COR-L47 (cell line): Measurements from ENCODE around the gene FOXD2.

Experiments
- DNase-seq: peaks from one replicate; lab custom pipeline; 2025; lab: John Stamatoyannopoulos, UW

FOXD2 gene

DNA sequence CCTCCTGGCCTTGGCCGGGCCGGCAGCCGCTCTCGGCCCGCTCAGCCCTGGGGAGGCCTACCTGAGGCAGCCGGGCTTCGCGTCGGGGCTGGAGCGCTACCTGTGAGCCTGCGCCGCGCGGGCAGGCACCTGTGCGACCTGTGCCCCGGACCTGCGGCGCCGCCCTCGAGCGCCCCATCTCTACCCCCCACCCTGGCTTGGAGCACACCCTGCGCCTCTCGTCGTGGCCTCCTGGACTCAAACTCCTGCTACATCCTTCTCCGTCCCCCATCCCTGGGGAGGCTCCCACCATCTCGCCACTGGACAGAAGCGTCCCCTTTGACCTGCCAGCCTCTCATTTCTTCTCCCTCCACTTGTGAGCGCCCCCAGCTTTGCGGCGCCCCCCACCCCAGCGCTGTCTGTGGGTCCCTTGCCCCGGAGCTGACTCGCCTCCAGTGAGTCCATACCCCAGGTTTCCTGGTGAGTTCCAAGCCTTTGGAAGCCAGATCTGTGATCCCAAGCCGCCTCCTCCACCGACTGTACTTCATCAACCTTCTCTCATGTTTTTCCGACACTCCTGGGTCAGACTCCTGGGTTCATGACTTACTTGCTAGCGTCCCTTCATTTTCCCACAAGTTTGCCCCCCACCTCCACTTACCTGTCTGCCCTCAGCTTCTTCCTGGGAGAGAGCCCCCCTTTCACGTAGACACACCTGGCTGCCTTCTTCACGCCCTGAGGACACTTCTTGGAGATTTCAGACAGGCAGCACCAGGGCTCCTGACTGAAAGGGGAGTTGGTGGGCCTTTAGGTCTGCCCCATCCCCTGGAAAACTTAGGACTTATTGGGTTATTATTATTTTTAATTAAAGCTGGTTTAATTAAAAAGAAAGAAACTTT is 20.4 kb upstream of the FOXD2 start:
- DNase-seq: no peak

DNA sequence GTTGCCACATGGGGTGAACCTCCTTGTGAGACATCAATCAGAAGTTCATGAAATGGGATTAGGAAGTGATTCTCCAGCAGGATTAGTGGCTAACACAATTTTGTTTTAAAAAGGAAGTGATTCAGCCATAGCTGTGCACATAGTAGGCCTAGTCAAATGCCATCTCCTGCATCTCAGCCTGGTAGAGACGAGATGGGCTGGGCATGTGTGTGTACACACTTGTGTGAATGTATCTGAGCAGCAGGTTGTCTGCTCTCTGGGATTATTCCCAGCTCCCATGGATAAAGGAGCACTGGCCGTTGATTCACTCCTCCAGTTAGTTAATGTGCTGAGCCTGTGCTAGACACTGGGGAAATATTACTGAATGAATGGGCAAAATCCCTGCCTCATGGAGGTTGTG is 19.7 kb upstream of the FOXD2 start:
- no peak for DNase-seq

DNA sequence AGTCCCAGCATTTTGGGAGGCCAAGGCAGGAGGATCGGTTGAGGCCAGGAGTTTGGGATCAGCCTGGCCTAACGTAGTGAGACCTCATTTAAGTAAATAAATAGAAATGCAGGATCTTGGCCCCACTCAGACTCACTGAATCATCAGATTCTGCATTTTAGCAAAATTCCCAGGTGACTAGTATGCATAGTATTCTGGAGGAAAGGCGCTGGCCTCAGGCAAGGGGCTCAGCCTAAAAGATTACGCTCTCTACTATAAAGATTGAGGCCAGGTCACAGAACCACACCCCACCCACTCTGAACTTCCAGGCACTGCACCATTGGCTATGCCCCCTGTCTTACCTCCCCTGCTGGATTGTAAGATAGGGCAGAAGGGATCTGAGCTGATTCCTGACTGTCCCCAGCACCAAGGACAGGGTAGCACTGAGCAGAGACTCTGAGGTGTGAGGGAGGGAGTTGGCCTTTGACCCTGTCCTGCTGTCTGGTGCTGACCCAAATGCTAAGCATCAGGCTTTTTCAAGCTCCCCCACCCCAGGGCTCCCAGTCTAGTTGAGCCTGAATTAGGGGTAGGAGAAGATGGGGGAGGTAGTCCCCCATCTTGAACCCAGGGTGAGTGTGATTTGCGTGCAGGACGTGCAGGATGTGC is 19.0 kb upstream of the FOXD2 start:
- no peak for DNase-seq

DNA sequence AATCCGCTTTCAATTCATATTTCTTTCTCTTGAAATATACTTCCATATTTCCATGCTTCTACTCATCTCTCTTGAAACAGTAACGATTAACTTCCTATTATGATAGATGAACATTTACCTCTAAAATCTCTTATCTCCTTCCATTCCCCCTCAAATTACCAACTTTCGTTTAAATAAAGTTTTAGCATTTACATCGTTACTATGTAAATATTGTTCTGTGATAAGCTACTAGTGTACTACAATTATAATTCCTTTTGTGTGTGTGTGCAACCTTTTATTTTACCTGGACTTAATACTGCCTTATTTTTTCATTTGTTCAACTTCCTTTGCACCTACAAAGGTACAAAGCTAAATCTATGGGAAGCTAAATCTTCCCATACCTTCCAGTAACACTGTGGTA is 17.3 kb upstream of the FOXD2 start:
- no peak for DNase-seq

DNA sequence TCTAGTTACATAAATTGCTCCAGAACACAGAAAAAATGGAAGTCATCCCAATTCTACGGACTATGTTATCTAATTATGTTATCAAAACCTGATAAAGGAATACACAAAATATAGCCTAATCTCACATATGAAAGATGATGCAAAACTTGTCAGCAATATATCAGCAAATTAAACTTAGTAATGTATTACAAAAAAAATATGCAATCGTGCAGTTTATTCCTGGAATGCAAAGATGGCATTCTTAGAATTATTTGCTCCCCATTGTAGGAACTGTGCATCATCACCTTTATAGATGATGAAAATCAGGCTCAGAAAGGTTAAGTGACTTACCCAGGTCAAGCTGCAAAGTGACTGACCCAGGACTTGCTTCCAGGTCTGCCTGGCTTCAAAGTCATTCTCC is 14.0 kb upstream of the FOXD2 start:
- no peak for DNase-seq

DNA sequence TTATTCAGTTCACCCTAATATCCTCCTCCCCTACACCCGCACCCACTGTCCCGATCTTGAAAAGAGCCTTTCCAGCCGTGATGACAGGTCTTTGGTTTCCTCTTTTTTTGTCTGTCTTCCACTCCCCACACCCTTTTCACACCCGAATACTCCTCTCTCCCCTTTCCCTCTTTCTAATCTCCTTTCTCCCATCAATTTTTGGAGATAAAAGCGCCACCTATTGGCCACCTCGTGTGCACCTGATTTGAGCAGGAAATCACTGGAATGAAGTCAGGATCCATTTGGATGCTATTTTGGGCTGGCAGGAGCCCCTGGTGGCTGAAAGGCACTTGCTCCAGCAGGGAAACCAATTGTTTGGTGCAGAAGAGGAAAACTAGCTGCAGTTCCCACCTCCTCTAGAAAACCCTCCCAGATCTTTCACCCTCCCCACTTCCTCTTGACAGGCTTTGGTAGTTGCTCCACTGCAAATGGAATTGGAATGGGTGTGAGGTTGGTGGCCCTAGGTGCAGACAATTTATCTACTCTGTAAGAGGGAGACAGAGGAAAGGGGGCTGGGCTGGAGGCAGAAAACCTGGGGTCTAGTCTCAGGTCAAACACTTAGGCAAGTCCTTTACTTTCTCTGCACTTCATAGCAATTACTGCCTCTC is 13.4 kb upstream of the FOXD2 start:
- peak; percentile 35 for DNase-seq

DNA sequence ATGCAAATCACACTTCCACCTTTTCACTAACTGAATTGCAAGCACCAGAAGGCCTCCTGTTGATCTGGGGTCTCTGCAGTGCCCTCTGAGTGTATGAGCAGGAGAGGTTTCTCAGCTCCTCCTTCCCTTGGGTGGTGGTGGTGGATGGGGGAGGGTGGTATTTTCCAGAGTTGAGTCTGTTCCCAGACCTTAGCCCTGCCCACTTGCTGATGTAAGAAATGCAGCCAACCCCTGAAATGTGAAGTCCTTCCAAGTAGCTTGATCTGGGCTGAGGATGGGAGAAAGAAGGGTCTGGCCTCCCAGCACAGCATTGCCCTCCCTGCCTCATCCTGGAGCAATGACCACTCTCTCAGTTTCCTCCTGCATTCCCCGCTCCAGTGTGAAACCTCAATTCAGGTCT is 6.3 kb upstream of the FOXD2 start:
- DNase-seq: no peak

DNA sequence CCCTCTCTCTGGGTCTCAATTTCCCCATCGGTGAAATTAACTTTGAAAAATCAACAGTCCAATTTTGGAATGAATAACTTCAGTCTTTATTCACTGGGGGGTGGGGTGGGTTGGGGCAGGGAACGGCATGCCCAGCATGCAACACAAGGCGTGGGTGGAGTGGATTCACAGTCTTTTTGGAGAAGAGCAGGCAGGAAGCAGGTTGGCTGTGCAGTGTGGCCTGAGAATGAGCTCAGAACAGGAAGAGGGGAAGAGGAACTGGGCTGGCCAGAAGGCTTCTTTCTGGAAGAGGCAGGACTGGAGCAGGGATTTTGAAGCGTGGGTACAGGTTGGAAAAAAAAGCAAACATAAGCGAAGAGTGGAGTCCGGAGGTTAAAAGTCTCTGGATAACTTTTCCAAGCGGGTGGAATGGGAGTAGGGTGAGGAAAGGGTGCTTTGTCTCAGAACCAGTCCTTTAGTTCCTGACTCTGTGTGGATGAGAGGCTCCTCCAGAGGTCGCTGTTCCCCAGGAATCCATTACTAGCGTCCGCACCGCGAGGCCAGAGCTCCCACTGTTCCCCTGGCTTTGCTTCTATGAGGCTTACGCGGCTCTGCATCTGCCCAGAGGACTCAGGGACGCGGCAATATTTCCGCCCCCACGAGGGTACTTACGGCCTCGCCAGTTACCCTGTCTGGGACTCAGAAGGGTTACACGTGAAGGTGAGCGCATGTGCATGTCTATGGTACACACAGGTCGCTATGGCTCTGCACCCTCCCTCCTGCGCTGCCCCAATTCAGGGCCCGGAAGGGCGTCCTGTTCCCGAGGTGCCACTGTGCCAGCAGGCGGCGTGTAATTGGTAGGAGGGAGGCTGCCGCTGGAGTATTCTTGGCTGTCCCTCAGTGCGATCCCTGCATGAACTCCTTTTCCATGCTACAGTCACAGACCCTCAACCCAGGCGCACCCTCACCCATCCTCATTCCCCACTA is 5.5 kb upstream of the FOXD2 start:
- no peak for DNase-seq

DNA sequence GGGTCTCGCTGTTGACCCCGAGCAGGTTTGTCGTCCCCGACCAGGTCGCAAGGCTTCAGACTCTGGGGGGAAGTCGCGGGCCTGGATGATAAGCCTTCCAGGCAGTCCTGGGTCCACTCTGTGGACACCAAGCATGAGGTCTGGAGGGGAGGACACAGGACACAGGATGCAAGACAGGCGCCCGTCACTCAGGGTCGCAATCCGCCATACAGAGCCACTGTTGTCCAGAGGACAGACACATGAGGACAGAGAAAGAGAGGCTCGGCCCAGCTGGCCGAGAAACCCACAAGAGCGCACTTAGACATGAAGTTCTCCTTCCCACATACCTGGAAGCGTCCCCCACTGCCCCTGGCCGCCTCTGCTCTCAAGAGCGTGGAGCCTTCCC is 4.8 kb upstream of the FOXD2 start:
- DNase-seq: no peak

DNA sequence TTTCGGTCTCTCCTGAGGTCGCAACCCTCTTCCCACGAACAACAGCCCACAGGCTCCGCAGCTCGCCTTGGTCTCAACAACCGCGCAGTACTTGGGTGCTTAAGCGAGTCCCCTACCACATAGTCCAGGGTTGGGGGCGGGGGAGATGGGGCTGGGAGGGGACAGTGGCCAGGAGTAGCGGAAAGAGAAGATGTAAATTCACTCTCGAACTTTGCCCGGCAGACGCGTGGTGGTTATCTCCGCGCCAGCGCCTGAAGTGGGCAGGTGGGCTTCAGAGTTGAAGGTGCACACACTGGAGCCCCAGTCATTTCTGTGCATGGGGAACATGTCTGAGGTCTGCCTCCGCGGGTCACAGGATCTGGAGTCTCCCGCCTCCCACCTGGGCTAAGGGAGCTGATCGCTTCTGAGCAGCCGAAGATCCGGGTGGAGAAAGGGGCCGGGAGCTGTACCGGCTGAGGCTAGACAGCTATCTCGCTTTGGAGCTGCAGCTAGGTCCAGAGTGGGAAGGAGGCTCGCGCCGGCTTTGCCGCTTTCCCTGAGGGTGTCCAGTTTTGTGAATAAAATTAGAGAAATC is 4.3 kb upstream of the FOXD2 start:
- DNase-seq: no peak

DNA sequence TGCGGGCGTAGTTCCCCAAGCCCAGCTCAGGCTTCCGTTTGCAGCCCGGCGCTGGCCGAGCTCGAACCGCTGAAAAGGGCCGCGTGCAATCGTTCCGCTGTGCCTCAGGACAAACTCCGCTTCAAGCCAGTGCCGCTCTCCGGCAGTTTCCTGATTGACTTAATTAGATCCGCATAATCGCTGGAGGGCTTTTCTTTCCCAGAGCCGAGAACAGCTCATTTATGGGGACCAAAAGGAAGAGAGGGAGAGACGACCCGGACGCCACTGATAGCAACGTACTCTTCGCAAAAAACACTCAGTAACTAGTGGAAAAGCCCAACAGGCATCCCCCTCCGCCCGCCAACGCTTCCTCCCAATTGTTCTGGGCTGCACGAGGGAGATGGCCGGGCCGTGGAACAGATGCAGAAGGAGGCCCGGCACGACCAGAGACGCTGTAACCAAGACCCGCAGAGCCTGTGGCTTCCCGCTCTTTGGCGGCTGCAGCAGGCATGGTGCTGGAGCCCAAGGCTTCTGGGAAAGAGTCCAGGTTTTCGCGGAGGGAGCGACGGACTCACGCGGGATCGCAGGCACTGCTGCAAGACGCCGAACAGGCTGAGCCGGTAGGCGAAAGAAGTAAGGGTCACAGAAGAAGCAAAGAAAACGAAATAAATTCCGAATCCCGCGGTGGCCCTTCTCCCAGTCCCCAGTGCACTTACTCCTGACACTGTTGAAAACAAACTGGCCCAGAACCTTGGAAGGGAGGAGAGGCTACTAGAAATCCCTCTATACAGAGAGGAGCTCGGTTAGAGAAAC is 3.6 kb upstream of the FOXD2 start:
- no peak for DNase-seq

DNA sequence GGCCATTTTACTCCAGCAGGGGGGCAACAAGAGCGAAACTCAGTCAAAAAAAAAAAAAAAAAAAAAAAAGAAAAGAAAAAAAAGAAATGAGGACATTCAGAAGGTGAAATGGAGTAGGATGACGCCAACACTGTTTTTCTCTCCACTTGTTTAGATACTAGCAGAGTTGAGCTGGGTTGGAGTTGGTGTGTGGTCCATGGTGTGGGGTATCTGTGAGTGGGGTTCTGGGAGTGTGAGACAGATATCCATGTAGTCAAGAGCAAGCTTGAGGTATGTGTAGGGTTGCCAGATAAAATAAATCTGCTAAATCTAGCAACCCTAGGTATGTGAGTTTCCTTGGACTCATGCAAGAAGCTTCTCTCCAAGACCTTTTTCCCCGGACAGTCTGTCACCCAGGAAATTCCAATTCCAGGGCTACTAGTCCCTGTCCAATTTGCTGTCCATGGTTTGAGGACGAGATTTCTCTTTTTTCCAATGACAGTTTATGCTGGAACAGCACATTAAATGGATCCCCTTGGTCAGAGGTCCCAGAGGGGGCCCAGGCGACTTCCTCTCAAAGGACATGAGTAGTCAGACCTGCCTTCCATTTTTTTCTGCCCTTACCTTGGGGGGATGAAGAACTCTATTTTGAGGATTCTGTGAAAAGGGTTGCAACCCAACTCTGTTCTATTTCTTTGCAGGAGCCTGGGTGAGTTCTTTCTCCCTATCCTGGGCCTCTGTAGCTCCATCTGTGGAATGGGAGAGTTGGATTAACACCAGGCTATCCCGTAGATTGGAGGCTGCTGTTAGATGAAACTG is 2.1 kb upstream of the FOXD2 start:
- DNase-seq: no peak

DNA sequence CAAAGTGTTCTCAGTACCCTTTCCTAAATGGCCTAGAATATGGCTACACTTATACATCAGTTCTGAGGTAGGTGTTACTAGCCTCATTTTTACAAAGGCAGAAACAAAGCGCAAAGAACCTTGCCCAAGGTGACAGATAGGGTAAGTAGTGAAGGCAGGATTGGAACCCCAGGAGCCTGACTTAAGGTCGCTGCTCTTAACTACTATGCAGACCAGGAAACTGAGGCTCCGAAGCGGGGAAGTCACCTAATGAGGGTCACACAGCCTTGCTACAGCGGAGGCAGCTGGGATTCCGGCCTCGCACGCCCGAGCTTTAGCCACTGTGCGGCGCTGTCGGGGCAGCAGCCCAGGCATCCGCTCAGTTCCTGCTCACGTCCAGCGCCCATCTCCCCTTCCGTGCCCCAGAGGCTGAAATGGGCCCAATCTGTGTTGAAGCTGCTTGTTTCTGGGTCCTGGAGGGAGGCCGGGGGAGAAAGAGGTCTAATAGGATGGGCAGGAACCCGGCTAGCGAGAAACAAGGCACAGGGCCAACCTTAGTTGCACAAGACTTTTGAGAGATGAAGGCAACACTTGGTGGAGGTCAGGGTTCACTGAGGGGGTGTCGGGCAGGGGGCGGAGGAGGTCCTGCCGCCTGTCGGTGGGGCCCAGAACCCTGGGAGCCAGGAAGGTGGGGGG is 1.4 kb upstream of the FOXD2 start:
- DNase-seq: peak; percentile 51

DNA sequence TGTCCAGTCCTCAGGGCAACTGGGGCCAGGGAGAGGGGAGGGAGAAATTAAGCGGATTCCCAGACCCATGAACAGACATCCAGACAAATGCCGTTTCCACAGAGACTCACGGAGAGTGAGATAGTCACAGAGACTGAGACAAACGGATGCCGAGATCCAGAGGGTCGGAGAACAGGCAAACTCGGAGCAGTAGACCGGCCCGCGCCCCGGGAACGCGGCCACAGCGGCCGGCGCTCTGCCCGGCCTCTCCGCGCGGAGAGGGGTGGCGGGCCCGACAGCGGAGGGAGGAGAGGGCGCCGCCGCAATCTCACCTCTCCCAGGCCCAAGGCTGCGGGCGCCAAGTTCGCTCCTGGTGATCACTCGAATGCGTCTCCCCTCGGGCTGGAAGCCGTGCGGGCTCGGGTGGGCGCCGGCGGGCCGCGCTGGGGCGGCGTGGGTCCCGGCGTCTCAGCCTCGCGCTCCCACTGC is 831 bp upstream of the FOXD2 start:
- no peak for DNase-seq

DNA sequence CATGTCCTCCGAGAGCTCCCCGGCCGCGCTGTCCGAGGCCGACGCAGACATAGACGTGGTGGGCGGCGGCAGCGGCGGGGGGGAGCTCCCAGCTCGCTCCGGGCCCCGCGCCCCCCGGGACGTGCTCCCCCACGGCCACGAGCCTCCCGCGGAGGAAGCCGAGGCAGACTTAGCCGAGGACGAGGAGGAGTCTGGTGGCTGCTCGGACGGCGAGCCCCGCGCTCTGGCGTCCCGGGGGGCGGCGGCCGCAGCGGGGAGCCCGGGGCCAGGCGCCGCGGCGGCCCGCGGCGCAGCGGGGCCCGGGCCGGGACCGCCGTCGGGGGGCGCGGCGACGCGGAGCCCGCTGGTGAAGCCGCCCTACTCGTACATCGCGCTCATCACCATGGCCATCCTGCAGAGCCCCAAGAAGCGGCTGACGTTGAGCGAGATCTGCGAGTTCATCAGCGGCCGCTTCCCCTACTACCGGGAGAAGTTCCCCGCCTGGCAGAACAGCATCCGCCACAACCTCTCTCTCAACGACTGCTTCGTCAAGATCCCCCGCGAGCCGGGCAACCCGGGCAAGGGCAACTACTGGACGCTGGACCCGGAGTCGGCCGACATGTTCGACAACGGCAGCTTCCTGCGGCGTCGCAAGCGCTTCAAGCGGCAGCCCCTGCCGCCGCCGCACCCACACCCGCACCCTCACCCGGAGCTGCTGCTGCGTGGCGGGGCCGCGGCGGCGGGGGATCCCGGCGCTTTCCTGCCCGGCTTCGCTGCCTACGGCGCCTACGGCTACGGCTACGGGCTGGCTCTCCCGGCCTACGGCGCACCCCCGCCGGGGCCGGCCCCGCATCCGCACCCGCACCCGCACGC is 547 bp downstream of the FOXD2 start:
- no peak for DNase-seq

DNA sequence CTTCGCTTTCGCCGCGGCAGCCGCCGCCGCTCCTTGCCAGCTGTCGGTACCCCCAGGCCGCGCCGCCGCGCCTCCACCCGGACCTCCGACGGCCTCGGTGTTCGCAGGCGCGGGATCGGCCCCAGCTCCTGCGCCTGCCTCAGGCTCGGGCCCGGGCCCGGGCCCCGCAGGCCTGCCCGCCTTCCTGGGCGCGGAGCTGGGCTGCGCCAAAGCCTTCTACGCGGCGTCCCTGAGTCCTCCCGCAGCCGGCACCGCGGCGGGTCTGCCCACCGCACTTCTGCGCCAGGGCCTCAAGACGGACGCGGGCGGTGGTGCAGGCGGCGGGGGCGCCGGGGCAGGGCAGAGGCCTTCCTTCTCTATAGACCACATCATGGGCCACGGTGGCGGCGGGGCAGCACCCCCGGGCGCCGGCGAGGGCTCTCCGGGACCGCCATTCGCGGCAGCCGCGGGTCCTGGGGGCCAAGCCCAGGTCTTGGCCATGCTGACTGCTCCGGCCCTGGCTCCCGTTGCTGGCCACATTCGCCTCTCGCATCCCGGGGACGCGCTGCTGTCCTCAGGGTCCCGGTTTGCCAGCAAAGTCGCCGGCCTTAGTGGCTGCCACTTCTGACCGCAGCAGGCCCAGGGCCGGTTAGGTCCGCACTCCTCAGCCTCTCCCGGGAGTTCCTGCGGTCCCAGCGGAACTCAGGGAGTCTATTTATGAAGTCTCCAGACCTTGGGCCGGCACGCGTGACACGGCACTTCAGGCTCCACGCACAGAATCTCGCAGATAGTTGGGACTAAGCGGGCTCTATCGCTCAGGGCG is 1.4 kb downstream of the FOXD2 start:
- DNase-seq: no peak

DNA sequence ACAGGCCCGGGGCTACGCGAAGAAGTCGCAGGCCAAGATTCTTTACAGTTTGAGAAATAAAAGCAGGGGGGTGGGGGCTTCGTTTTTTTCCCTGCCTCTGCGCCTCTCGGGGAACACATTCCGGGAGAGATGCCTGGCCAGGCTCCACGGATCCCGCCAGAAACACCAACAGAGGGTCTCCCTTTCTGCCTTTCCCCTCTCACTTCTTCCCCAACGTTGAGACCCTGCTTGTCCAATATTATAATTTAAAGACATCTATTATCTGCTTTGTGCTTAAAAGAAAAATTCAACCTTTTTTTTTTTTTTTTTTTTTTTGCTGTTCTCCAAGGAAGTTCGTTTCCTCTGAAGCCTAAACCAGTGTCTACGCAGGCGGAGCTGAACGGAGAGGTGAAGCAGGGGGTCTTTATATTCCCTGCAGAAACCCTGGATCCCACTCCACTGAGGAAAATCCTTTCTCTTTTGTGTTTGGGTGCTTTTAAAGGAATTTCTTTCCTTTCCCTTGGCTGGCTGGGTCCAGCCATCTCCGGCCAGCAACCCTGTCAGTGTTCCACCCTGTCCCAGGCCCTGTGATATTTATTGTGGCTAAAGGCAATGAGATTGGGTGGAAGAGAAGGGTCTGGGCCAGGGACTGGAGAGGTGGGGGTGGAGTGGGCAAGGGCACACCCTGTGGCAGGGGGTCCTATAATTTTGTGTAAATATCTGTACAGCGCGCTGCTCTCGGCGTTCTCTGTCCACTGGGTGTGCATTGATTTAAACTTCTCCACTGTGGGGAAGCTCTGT is 2.2 kb downstream of the FOXD2 start:
- no peak for DNase-seq
